ENCODE data around the gene PPP1R37. TPM values are rescaled to one million over a fixed set of nuclear protein-coding genes. Genes with fewer than 3 reads are reported as not detected.

The PPP1R37 gene
- total RNA-seq, 1 donor from 2014 or later = 24.2 TPM

Other genes starting within 250 kb of the PPP1R37 start
- 64.4 TPM for gene NECTIN2, start 246.9 kb upstream of the PPP1R37 start, total RNA-seq
- gene TOMM40, start 201.9 kb upstream of the PPP1R37 start, total RNA-seq = 71.4 TPM
- 5.7 TPM for gene APOE, start 187.4 kb upstream of the PPP1R37 start, total RNA-seq
- gene APOC1, start 178.6 kb upstream of the PPP1R37 start, total RNA-seq = 4.7 TPM
- gene APOC4, start 150.9 kb upstream of the PPP1R37 start, total RNA-seq = not detected
- 0.52 TPM for gene APOC2, start 147.1 kb upstream of the PPP1R37 start, total RNA-seq
- 69.9 TPM for gene CLPTM1, start 137.8 kb upstream of the PPP1R37 start, total RNA-seq
- 6.6 TPM for gene RELB, start 91.7 kb upstream of the PPP1R37 start, total RNA-seq
- gene CLASRP, start 54.1 kb upstream of the PPP1R37 start, total RNA-seq = 30.8 TPM
- gene ZNF296, start 16.7 kb upstream of the PPP1R37 start, total RNA-seq = 8.1 TPM
- 18.7 TPM for gene GEMIN7, start 13.9 kb upstream of the PPP1R37 start, total RNA-seq
- 1.00 TPM for gene NKPD1, start 67.8 kb downstream of the PPP1R37 start, total RNA-seq
- gene TRAPPC6A, start 85.1 kb downstream of the PPP1R37 start, total RNA-seq = 19.6 TPM
- gene BLOC1S3, start 85.6 kb downstream of the PPP1R37 start, total RNA-seq = 8.8 TPM
- gene EXOC3L2, start 152.2 kb downstream of the PPP1R37 start, total RNA-seq = 1.1 TPM
- 21.0 TPM for gene MARK4, start 158.1 kb downstream of the PPP1R37 start, total RNA-seq
- gene CKM, start 229.7 kb downstream of the PPP1R37 start, total RNA-seq = 0.96 TPM
- gene KLC3, start 247.6 kb downstream of the PPP1R37 start, total RNA-seq = 17.5 TPM

All from esophagus mucosa (tissue), 1 donor.